OCI-LY7 (cell line): ENCODE data around the gene ZNF22.

Source experiments
- EZH2phosphoT487 ChIP-seq: fragments of 200-600 bp; sonication (generic); IDR thresholded peaks from 2 replicates; pipeline ENCODE4 v1.6.1; 2018; ENCODE audit warnings: low read depth, borderline replicate concordance, mild to moderate bottlenecking, mixed run types, antibody characterized with exemption, low read length, moderate library complexity, mixed read lengths
- TF ChIP-seq, protein P1 (sequence below): fragments of 200-600 bp; sonication (generic); conservative IDR thresholded peaks from 2 replicates; pipeline ENCODE4 v1.5.1; 2014; ENCODE audit warnings: mild to moderate bottlenecking, antibody characterized with exemption, low read length, moderate library complexity, mixed read lengths

- TF ChIP-seq, protein P1, sequence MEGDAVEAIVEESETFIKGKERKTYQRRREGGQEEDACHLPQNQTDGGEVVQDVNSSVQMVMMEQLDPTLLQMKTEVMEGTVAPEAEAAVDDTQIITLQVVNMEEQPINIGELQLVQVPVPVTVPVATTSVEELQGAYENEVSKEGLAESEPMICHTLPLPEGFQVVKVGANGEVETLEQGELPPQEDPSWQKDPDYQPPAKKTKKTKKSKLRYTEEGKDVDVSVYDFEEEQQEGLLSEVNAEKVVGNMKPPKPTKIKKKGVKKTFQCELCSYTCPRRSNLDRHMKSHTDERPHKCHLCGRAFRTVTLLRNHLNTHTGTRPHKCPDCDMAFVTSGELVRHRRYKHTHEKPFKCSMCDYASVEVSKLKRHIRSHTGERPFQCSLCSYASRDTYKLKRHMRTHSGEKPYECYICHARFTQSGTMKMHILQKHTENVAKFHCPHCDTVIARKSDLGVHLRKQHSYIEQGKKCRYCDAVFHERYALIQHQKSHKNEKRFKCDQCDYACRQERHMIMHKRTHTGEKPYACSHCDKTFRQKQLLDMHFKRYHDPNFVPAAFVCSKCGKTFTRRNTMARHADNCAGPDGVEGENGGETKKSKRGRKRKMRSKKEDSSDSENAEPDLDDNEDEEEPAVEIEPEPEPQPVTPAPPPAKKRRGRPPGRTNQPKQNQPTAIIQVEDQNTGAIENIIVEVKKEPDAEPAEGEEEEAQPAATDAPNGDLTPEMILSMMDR: no peak
- no peak for TF ChIP-seq EZH2phosphoT487
Measured at GRCh38 chr10:44997105-44997748, 3.5 kb upstream of the ZNF22 start.
